HepG2 (cell line): ENCODE results near the gene ATP7B. TPM values are rescaled to one million over a fixed set of nuclear protein-coding genes. Genes with fewer than 3 reads are reported as not detected.

Experiments
- ATAC-seq: fragments of 200-7000 bp; cut with Tn5 transposase; 3 replicates; pipeline ENCODE4 v1.9.1; 2020; ENCODE audit warnings: mild to moderate bottlenecking, moderate library complexity
- BruUV-seq: library from RNA; stranded (reverse); fragments of 400-500 nt; replicated peaks from 2 replicates; lab custom pipeline; 2021; lab: Mats Ljungman, UMichigan
- CTCF ChIA-PET: fragments of 300-600 bp; formaldehyde crosslinking; extraction: SDS; loops from one replicate; lab custom pipeline; 2021; ENCODE audit warnings: low total read pairs, inconsistent platforms, low intra/inter-chr PET ratio; lab: Yijun Ruan, JAX
- POLR2A ChIA-PET: fragments of 350-600 bp; sonication (Branson Sonifier 250); formaldehyde crosslinking; loops from one replicate; lab custom pipeline; 2020; ENCODE audit warnings: antibody characterized with exemption, inconsistent platforms; lab: Yijun Ruan, JAX
- DNase-seq: peaks from one replicate; pipeline ENCODE4 v3.0.0-alpha.2; 2015; ENCODE audit warnings: low spot score
- FAIRE-seq: peaks from 3 replicates; lab custom pipeline; 2011; peaks lifted over from hg19 to GRCh38; lab: Jason Lieb, UNC
- H2AFZ ChIP-seq: one replicate; pipeline ENCODE4 v1.6.1; 2011; ENCODE audit warnings: low read length, inconsistent platforms
- H3K27ac ChIP-seq: fragments of 300-600 bp; 3 replicates; pipeline ENCODE4 v1.8.0; 2011; ENCODE audit warnings: mixed run types, mild to moderate bottlenecking, mixed read lengths, low read length, inconsistent platforms; ENCODE audit not compliant: insufficient read depth; ENCODE audit errors: extremely low read length
- H3K27me3 ChIP-seq, 2 experiments: fragments of 200-600 bp in 1 of 2; 2 replicates in 1 of 2; 3 replicates in 1 of 2; pipeline versions ENCODE4 v1.6.0 to v1.8.0; 2011; ENCODE audit warnings: low read length in 2 of 2, mild to moderate bottlenecking in 2 of 2, moderate library complexity in 2 of 2, inconsistent platforms in 1 of 2; ENCODE audit not compliant: insufficient read depth in 2 of 2, control insufficient read depth in 1 of 2
- H3K36me3 ChIP-seq, 2 experiments: fragments of 200-600 bp in 1 of 2; replicated peaks in 1 of 2; 2 replicates in 1 of 2; 3 replicates in 1 of 2; pipeline versions ENCODE4 v1.5.1 to v1.8.0; 2011; ENCODE audit warnings: low read length in 2 of 2, inconsistent platforms in 1 of 2; ENCODE audit not compliant: insufficient read depth in 2 of 2, control insufficient read depth in 1 of 2
- H3K4me1 ChIP-seq: 2 replicates; pipeline ENCODE4 v1.5.1; 2012; ENCODE audit warnings: low read length, inconsistent platforms; ENCODE audit not compliant: insufficient read depth
- H3K4me2 ChIP-seq: 2 replicates; pipeline ENCODE4 v1.6.0; 2011; ENCODE audit warnings: low read depth, low read length, inconsistent platforms
- H3K4me3 ChIP-seq, 3 experiments: fragments of 200-600 bp in 1 of 3; sonication (generic), shearing (Covaris generic) in 1 of 3; replicated peaks in 1 of 3; 2 replicates each; pipeline ENCODE4 v1.5.1; 2011 to 2016; ENCODE audit warnings: low read length in 3 of 3, inconsistent platforms in 2 of 3, low read depth in 2 of 3, mild to moderate bottlenecking in 2 of 3, control low read depth in 1 of 3, mixed read lengths in 1 of 3; ENCODE audit not compliant: insufficient read depth in 1 of 3
- H3K79me2 ChIP-seq: one replicate; pipeline ENCODE4 v1.6.1; 2011; ENCODE audit warnings: low read length, inconsistent platforms; ENCODE audit not compliant: insufficient read depth
- H3K9ac ChIP-seq: 2 replicates; pipeline ENCODE4 v1.6.0; 2011; ENCODE audit warnings: mild to moderate bottlenecking, low read depth, low read length, inconsistent platforms; ENCODE audit not compliant: insufficient read depth
- H3K9me3 ChIP-seq: 2 replicates; pipeline ENCODE4 v1.5.1; 2012; ENCODE audit warnings: mild to moderate bottlenecking, low read length
- H4K20me1 ChIP-seq: 2 replicates; pipeline ENCODE4 v1.6.0; 2011; ENCODE audit warnings: inconsistent platforms, mild to moderate bottlenecking, low read length, moderate library complexity; ENCODE audit not compliant: insufficient read depth
- FOXP1 ChIP-seq, 2 experiments: fragments of 450-650 bp in 1 of 2; IDR thresholded peaks; 2 replicates each; pipeline ENCODE4 v1.6.1; 2017 to 2018; ENCODE audit warnings: antibody characterized with exemption in 1 of 2
- HOXA3 ChIP-seq: sonication (generic); formaldehyde crosslinking; IDR thresholded peaks from 2 replicates; pipeline ENCODE4 v1.5.0; 2020; ENCODE audit warnings: missing genetic modification reagents
- IRX3 ChIP-seq: sonication (generic); formaldehyde crosslinking; IDR thresholded peaks from 2 replicates; pipeline ENCODE4 v1.8.1; 2023; ENCODE audit warnings: mild to moderate bottlenecking, low read depth, missing genetic modification reagents, borderline replicate concordance
- PITX1 ChIP-seq: sonication (generic); formaldehyde crosslinking; IDR thresholded peaks from 2 replicates; pipeline ENCODE4 v1.5.1; 2020; ENCODE audit warnings: mild to moderate bottlenecking, missing genetic modification reagents
- SAP130 ChIP-seq: IDR thresholded peaks from 2 replicates; pipeline ENCODE4 v1.6.1; 2016; ENCODE audit warnings: low read depth
- TBX2 ChIP-seq: sonication (generic); formaldehyde crosslinking; IDR thresholded peaks from 2 replicates; pipeline ENCODE4 v1.5.0; 2020; ENCODE audit warnings: missing genetic modification reagents, mild to moderate bottlenecking, borderline replicate concordance
- ZBTB38 ChIP-seq: sonication (generic); formaldehyde crosslinking; IDR thresholded peaks from 2 replicates; pipeline ENCODE4 v1.5.1; 2020; ENCODE audit warnings: mild to moderate bottlenecking, missing genetic modification reagents
- ZIK1 ChIP-seq: sonication (generic); formaldehyde crosslinking; IDR thresholded peaks from 2 replicates; pipeline ENCODE4 v1.5.0; 2020; ENCODE audit warnings: mild to moderate bottlenecking, low read depth, missing genetic modification reagents, borderline replicate concordance
- ZNF543 ChIP-seq: sonication (generic); formaldehyde crosslinking; IDR thresholded peaks from 2 replicates; pipeline ENCODE4 v1.4.0; 2020; ENCODE audit warnings: mild to moderate bottlenecking, missing genetic modification reagents
- ZNF7 ChIP-seq: IDR thresholded peaks from 2 replicates; pipeline ENCODE4 v1.6.1; 2016; ENCODE audit warnings: missing biosample characterization, missing genetic modification reagents
- WGBS: methylation state at CpG from one replicate; pipeline ENCODE4 v1.1.6; 2017; ENCODE audit warnings: low lambda C conversion rate; 5-methylcytosine and 5-hydroxymethylcytosine counted together
- in situ Hi-C: cut with HindIII; loops from 2 replicates; pipeline ENCODE4 v1.10.0; 2017; ENCODE audit warnings: low pct_unique_long_range_greater_than_20kb; ENCODE audit not compliant: extremely low pct_ligation_motif_present
- intact Hi-C: fragments of 100-400 bp; cut with micrococcal nuclease; formaldehyde crosslinking; loops from one replicate; pipeline ENCODE4 v1.10.0; 2022; ENCODE audit not compliant: unreplicated experiment
- polyA plus RNA-seq, 8 experiments: library from polyadenylated mRNA; depleted of rRNA in 3 of 8; stranded (reverse) in 7 of 8; unstranded in 1 of 8; fragments of >200 nt; fragmentation: Illumina TruSeq in 4 of 8; extraction: Trizol in 4 of 8; gene quantifications; 2 replicates each; pipeline versions ENCODE4 v1.2.1 to v1.2.3, GENCODE V29; 2011 to 2016; ENCODE audit warnings: low read depth in 4 of 8, missing spikeins in 1 of 8, mixed read lengths in 1 of 8; ENCODE audit not compliant: insufficient read depth in 1 of 8
- total RNA-seq, 5 experiments: library from RNA; depleted of rRNA; stranded (reverse); fragments of >200 nt; fragmentation: Illumina TruSeq; extraction: Trizol; gene quantifications; 2 replicates each; pipeline ENCODE4 v1.2.3, GENCODE V29; 2016; ENCODE audit warnings: low read depth in 1 of 5
- TF ChIP-seq, protein P1 (sequence below): sonication (generic); formaldehyde crosslinking; IDR thresholded peaks from 2 replicates; pipeline ENCODE4 v1.8.0; 2022; ENCODE audit warnings: mild to moderate bottlenecking, missing genetic modification reagents, borderline replicate concordance
- TF ChIP-seq, protein P2 (sequence below): sonication (generic); formaldehyde crosslinking; IDR thresholded peaks from 2 replicates; pipeline ENCODE4 v1.4.0; 2020; ENCODE audit warnings: missing genetic modification reagents

The ATP7B gene
- total and polyA plus RNA-seq, 2 of the 13 experiments (the other 11 are each of a cell fraction or from before 2014, with no cell fraction given): 31.8 to 57.4 TPM

DNA sequence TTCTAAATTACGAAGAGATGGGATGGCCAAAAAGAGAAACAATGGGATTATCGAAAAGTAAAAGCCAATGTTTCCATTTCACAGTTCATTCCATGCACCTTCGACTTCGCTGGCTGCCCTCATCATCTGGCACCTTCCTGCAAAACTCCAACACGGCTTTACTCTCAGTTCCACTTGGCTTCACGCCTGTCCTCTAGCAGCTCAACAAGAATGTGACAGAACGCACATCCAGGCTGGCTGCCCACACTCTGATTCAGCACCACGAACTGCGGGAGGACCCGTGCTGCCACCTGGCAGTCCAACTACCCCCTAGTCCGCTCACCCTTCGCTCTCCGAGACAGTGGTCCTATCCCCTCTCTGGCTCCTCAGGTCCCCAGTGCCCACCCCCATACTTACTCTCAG, 11.7 kb downstream of the ATP7B start:
- H3K27me3 ChIP-seq: no peaks in the 10 kb centered on the region
- H3K4me2 ChIP-seq: peak overlapping the region; percentile 75
- no peaks in the 10 kb centered on the region for H3K9me3 ChIP-seq
- 0 out of 6 replicates have a peak overlapping the region, but pooled peaks of 1 of the 3 experiments have one; percentile 52 for H3K4me3 ChIP-seq
- H2AFZ ChIP-seq: no peak overlapping the region
- in situ Hi-C loops (no loop called here), intact Hi-C loops (no loop called here)
- H3K36me3 ChIP-seq: peaks cover 0 to 6% of the 10 kb centered on the region in 2 experiments; a peak in 2 of 5 replicates
- 79% methylated on average over 13 of the region's 13 CpGs for WGBS
- peak overlapping the region; percentile 41; the same call in 1 of the 2 replicates for H3K9ac ChIP-seq
- H3K4me1 ChIP-seq: peaks cover 96% of the 10 kb centered on the region
- BruUV-seq: no TSS peak
- no peak for ATAC-seq
- H3K79me2 ChIP-seq: peaks cover 96% of the 10 kb centered on the region
- H4K20me1 ChIP-seq: peaks cover 40% of the 10 kb centered on the region
- TF ChIP-seq ZBTB38 (CRISPR knock-in tag) (peak; percentile 40; the same call in 1 of the 2 replicates), ZIK1 (CRISPR knock-in tag) (0 out of 2 replicates have a peak, but pooled peaks have one; percentile 35), TBX2 (no peak)
- CTCF ChIA-PET: interaction anchor here (1.8 kb wide), 1 partner anchor 129 kb away, joined by 8 read pairs; the partner anchor contains the start of gene NEK5
- H3K27ac ChIP-seq: peak overlapping the region; percentile 79
- no peak for FAIRE-seq
- DNase-seq: no peak
- POLR2A ChIA-PET: interaction anchor here (1.6 to 3.4 kb wide), 5 partner anchors 8 to 27 kb away, joined by 4 to 32 read pairs (median 14); partner anchors contain the start of genes ALG11 and ATP7B

DNA sequence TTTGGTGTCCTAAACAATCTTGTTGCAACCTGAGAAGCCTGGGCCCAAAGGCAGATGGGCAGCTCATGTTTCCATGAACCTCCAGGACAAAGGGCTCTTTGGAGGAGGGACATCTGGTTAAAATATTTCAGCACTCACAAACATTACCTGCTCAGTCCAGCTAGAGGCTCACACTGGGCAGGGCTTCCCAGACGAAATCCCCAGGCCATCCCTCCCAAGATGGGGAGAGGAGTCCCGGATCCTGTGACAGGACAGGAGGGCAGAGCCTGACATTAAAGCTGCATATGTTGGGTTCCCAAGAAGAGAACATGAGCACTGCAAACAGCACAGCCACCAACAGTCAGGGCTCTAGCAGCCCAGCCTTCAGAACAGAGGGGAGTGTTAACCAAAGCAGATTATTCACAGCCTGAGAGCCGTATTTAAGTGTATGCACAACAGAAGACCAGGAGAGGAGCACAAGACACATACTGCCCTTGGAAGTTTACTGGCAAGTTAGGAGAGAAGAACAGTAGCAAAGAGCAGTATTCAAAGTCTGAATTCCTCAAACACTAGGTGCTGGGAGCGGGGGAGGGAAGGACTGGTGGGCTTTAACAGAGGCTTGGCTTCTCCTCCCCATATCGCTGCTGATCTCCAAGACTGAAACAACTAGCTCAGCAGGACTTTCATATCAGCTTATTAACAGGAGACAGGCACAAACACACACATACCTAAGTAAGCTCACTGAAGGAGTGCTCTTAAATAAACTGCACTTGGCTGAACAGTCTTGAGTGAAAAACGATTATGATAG, 12.3 kb downstream of the ATP7B start:
- peak overlapping the region in 2 of 3 experiments; percentile 14 to 52; a peak in 3 of 6 replicates for H3K4me3 ChIP-seq
- peak overlapping the region; percentile 41 for H3K9ac ChIP-seq
- H3K27ac ChIP-seq: peak overlapping the region; percentile 79
- H3K27me3 ChIP-seq: no peaks in the 10 kb centered on the region
- peak overlapping the region; percentile 75 for H3K4me2 ChIP-seq
- peaks cover 93% of the 10 kb centered on the region for H3K4me1 ChIP-seq
- ChIA-PET POLR2A (interaction anchor here (1.0 to 3.4 kb wide), 9 partner anchors 9 to 129 kb away, joined by 3 to 32 read pairs (median 12); partner anchors contain the start of genes ALG11, ATP7B and NEK5), CTCF (interaction anchor here (1.4 to 1.8 kb wide), 2 partner anchors 27 to 129 kb away, joined by 3 to 8 read pairs; partner anchors contain the start of gene NEK5)
- in situ Hi-C loops: no loop called here
- peaks cover 0 to 6% of the 10 kb centered on the region in 2 experiments; a peak in 2 of 5 replicates for H3K36me3 ChIP-seq
- FAIRE-seq: peak; percentile 76
- peaks cover 34% of the 10 kb centered on the region for H4K20me1 ChIP-seq
- ATAC-seq: peak; percentile 79
- intact Hi-C loops: no loop called here
- no peak overlapping the region for H2AFZ ChIP-seq
- no peaks in the 10 kb centered on the region for H3K9me3 ChIP-seq
- peak; percentile 77 for DNase-seq
- no TSS peak for BruUV-seq
- 27% methylated on average over 4 of the region's 6 CpGs for WGBS
- H3K79me2 ChIP-seq: peaks cover 97% of the 10 kb centered on the region
- TF ChIP-seq SAP130 (CRISPR knock-in tag): peak; percentile 46; the same call in 1 of the 2 replicates
- peak; percentile 19; the same call in 1 of the 2 replicates for TF ChIP-seq HOXA3 (CRISPR knock-in tag)
- 0 out of 2 replicates have a peak, but pooled peaks have one; percentile 45 for TF ChIP-seq ZNF543 (CRISPR knock-in tag)
- TF ChIP-seq, protein P1, sequence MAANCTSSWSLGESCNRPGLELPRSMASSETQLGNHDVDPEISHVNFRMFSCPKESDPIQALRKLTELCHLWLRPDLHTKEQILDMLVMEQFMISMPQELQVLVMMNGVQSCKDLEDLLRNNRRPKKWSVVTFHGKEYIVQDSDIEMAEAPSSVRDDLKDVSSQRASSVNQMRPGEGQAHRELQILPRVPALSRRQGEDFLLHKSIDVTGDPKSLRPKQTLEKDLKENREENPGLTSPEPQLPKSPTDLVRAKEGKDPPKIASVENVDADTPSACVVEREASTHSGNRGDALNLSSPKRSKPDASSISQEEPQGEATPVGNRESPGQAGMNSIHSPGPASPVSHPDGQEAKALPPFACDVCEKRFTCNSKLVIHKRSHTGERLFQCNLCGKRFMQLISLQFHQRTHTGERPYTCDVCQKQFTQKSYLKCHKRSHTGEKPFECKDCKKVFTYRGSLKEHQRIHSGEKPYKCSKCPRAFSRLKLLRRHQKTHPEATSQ (CRISPR knock-in tag): no peak
- TF ChIP-seq FOXP1 (IDR thresholded peaks at IDR 0.05): no peak
- TF ChIP-seq FOXP1 (CRISPR knock-in tag; IDR thresholded peaks at IDR 0.05): 0 out of 2 replicates have a peak, but pooled peaks have one; percentile 30
- TF ChIP-seq ZNF7 (CRISPR knock-in tag): no peak
- TF ChIP-seq IRX3 (CRISPR knock-in tag): no peak
- TF ChIP-seq, protein P2, sequence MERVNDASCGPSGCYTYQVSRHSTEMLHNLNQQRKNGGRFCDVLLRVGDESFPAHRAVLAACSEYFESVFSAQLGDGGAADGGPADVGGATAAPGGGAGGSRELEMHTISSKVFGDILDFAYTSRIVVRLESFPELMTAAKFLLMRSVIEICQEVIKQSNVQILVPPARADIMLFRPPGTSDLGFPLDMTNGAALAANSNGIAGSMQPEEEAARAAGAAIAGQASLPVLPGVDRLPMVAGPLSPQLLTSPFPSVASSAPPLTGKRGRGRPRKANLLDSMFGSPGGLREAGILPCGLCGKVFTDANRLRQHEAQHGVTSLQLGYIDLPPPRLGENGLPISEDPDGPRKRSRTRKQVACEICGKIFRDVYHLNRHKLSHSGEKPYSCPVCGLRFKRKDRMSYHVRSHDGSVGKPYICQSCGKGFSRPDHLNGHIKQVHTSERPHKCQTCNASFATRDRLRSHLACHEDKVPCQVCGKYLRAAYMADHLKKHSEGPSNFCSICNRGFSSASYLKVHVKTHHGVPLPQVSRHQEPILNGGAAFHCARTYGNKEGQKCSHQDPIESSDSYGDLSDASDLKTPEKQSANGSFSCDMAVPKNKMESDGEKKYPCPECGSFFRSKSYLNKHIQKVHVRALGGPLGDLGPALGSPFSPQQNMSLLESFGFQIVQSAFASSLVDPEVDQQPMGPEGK (CRISPR knock-in tag): 0 out of 2 replicates have a peak, but pooled peaks have one; percentile 23
- TF ChIP-seq PITX1: peak; percentile 33; the same call in 1 of the 2 replicates
